Peyer's patch (tissue), 4 donors: Measurements from ENCODE around the gene IL33. TPM values are rescaled to one million over a fixed set of nuclear protein-coding genes. Genes with fewer than 3 reads are reported as not detected.
A peak's percentile ranks its signal among the peaks of the same experiment; 100 is the strongest.

Experiments
- DNase-seq, 3 donors: peaks; one replicate each; pipeline ENCODE4 v3.0.0-alpha.2; 2017 to 2019
- H3K27ac ChIP-seq, 4 donors: fragments of 200-600 bp; sonication (generic); one replicate each; pipeline ENCODE4 v1.5.1; 2016 to 2019
- H3K27me3 ChIP-seq, 2 donors: fragments of 200-600 bp; sonication (generic); one replicate each; pipeline ENCODE4 v1.5.1; 2019
- H3K36me3 ChIP-seq, 3 donors: fragments of 200-600 bp; sonication (generic); one replicate each; pipeline ENCODE4 v1.5.1; 2016 to 2019
- H3K4me1 ChIP-seq, 4 donors: fragments of 200-600 bp; sonication (generic); one replicate each; pipeline ENCODE4 v1.5.1; 2016 to 2019
- H3K4me3 ChIP-seq, 4 donors: fragments of 200-600 bp; sonication (generic); 1 replicate in 3 of 4; 2 replicates in 1 of 4; pipeline ENCODE4 v1.5.1; 2016 to 2019; ENCODE audit warnings: mild to moderate bottlenecking in 1 of 4
- H3K9me3 ChIP-seq, 4 donors: fragments of 200-600 bp; sonication (generic); one replicate each; pipeline ENCODE4 v1.5.1; 2016 to 2019; ENCODE audit warnings: mild to moderate bottlenecking in 1 of 4
- CTCF ChIP-seq, 6 experiments: fragments of 450-650 bp in 4 of 6; fragments of 200-600 bp in 2 of 6; sonication (generic) in 1 of 6; IDR thresholded peaks; one replicate each; pipeline ENCODE4 v1.5.1; 2017 to 2019; ENCODE audit warnings: antibody characterized with exemption in 6 of 6, mild to moderate bottlenecking in 3 of 6, moderate library complexity in 1 of 6
- POLR2A ChIP-seq, 2 donors: fragments of 450-650 bp; IDR thresholded peaks; one replicate each; pipeline ENCODE4 v1.5.1; 2017; ENCODE audit warnings: antibody characterized with exemption in 2 of 2, mild to moderate bottlenecking in 2 of 2, moderate library complexity in 2 of 2
- total RNA-seq, 4 donors: library from RNA; depleted of rRNA; stranded (reverse); fragments of >200 nt; gene quantifications; one replicate each; pipeline ENCODE4 v1.1.0, GENCODE V29; 2016

The IL33 gene
- total RNA-seq, 4 donors from 2014 or later: 3.7 to 7.6 (median 5.8) TPM

GRCh38 chr9:6216951-6217350 is 1.3 kb downstream of the IL33 start:
- no peaks in the 10 kb centered on the region for H3K27me3 ChIP-seq
- H3K27ac ChIP-seq: peak overlapping the region in 1 of 4 donors; percentile 47
- TF ChIP-seq CTCF (IDR thresholded peaks at IDR 0.05) (no peak), POLR2A (IDR thresholded peaks at IDR 0.05) (no peak)

GRCh38 chr9:6218099-6218502 is 2.5 kb downstream of the IL33 start:
- no peak for TF ChIP-seq CTCF (IDR thresholded peaks at IDR 0.05)
- TF ChIP-seq POLR2A (IDR thresholded peaks at IDR 0.05): no peak
- no peak for DNase-seq

More at GRCh38 chr9:6216951-6217350, 1.3 kb downstream of the IL33 start:
- H3K9me3 ChIP-seq: no peaks in the 10 kb centered on the region
- no peaks in the 10 kb centered on the region for H3K4me1 ChIP-seq
- no peaks in the 10 kb centered on the region for H3K36me3 ChIP-seq
- DNase-seq: no peak
- H3K4me3 ChIP-seq: peak overlapping the region in 1 of 4 donors; percentile 17

GRCh38 chr9:6219040-6219439 is 3.4 kb downstream of the IL33 start:
- peak overlapping the region in 2 of 4 donors; percentile 8 to 39 for H3K27ac ChIP-seq
- H3K4me3 ChIP-seq: no peak overlapping the region
- no peaks in the 10 kb centered on the region for H3K27me3 ChIP-seq
- H3K36me3 ChIP-seq: no peaks in the 10 kb centered on the region
- TF ChIP-seq POLR2A (IDR thresholded peaks at IDR 0.05) (no peak), CTCF (IDR thresholded peaks at IDR 0.05) (no peak)
- H3K4me1 ChIP-seq: no peaks in the 10 kb centered on the region
- H3K9me3 ChIP-seq: no peaks in the 10 kb centered on the region
- no peak for DNase-seq

More at GRCh38 chr9:6218099-6218502, 2.5 kb downstream of the IL33 start:
- Histone ChIP-seq H3K27ac (peak overlapping the region; percentile 6 to 47 (median 26)), H3K9me3 (no peaks in the 10 kb centered on the region), H3K27me3 (no peaks in the 10 kb centered on the region), H3K4me3 (no peak overlapping the region), H3K36me3 (no peaks in the 10 kb centered on the region), H3K4me1 (no peaks in the 10 kb centered on the region)

- no peak overlapping the region for H3K4me3 ChIP-seq
These were observed 4.4 kb downstream of the IL33 start for GRCh38 chr9:6219981-6220380.

GRCh38 chr9:6224393-6225154 is 9.0 kb downstream of the IL33 start:
- H3K9me3 ChIP-seq: no peaks in the 10 kb centered on the region
- no peaks in the 10 kb centered on the region for H3K27me3 ChIP-seq
- H3K4me1 ChIP-seq: peaks cover 0 to 7% (median 0%) of the 10 kb centered on the region in 4 donors
- H3K36me3 ChIP-seq: no peaks in the 10 kb centered on the region
- H3K27ac ChIP-seq: peak overlapping the region in 1 of 4 donors; percentile 41
- no peak for DNase-seq
- TF ChIP-seq POLR2A (IDR thresholded peaks at IDR 0.05): no peak
- TF ChIP-seq CTCF (IDR thresholded peaks at IDR 0.05): no peak
- H3K4me3 ChIP-seq: no peak overlapping the region

More at GRCh38 chr9:6219981-6220380, 4.4 kb downstream of the IL33 start:
- Histone ChIP-seq H3K36me3 (no peaks in the 10 kb centered on the region), H3K27ac (peak overlapping the region in 1 of 4 donors; percentile 33), H3K4me1 (no peaks in the 10 kb centered on the region), H3K27me3 (no peaks in the 10 kb centered on the region), H3K9me3 (no peaks in the 10 kb centered on the region)
- TF ChIP-seq POLR2A (IDR thresholded peaks at IDR 0.05) (no peak), CTCF (IDR thresholded peaks at IDR 0.05) (no peak)
- no peak for DNase-seq
